Measurements from ENCODE around the gene UNCX.
"Not testable (repeated sequence)": the region's sequence is repeated elsewhere in the genome, so short reads cannot be mapped to it uniquely, and the experiment has no call there.

The UNCX gene

DNA sequence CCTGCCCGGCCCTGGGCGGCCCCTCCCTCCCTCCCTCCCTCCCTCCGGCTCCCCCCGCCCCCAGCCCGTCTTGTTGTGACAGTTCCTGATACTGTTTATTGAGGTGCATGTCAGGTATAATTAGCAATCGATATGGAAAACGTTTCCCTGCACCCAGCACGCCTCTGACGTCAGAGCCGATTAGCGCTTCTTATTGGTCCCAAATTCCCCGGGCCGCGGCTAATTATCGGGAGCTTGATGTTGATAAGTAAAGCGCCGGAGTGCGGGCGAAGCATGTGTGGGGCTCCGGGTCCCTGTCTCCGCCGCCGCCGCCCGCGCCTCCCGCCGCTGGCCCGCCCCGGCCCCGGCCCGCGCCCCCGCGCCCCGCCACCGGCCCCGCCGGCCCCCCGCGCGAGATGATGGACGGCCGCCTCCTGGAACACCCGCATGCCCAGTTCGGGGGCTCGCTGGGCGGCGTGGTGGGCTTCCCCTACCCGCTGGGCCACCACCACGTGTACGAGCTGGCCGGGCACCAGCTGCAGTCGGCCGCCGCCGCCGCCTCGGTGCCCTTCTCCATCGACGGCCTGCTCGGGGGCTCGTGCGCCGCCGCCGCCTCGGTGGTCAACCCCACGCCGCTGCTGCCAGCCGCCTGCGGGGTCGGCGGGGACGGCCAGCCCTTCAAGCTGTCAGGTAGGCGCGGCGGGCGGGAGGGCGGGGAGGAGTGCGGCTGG, at the start of gene UNCX:
Gene UNCX (plus strand): TSS at position 250 of the 710 bp plus-strand sequence. CDS start 146 bp downstream, at position 396.
- DNase-seq (ENCODE audit: low read depth): no peak

DNA sequence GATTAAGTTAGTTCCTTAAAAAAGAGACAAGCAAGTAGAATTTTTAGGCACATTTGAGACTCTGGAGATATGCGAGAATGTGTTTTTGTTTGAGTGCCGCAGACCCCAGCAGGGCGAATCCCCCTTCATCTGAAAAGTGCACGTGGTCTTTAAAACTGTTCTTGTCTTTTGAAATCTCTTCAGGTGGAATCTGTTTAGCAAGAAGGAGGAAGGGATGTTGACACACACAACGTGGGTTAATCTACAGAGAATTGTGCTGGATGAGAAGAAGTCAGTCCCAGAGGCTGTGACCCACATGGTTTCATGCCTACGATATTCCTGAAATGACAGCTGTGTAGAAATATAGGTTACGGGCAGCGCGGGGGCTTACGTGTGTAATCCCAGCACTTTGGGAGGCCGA, 45.5 kb upstream of the UNCX start:
- DNase-seq (ENCODE audit: low read depth): no peak

DNA sequence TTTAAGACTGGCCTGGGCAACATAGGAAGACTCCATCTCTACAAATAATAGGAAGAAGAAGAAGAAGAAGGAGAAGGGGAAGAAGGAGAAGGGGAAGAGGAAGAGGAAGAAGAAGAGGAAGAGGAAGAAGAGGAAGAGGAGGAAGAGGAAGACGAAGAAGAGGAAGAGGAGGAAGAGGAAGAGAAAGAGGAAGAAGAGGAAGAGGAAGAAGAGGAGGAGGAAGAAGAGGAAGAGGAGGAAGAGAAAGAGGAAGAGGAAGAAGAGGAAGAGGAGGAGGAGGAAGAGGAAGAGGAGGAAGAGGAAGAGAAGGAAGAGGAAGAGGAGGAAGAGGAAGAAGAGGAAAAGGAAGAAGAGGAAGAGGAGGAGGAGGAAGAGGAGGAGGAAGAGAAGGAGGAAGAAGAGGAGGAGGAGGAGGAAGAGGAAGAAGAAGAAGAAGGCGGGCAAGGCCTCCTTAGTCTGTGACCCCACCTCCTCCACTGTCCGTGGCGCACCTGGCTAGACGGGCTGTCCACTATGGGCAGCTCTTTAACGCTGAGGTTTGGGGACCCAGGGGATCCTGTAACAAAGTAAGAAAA, 43.9 kb upstream of the UNCX start:
- DNase-seq (ENCODE audit: low read depth): no peak

DNA sequence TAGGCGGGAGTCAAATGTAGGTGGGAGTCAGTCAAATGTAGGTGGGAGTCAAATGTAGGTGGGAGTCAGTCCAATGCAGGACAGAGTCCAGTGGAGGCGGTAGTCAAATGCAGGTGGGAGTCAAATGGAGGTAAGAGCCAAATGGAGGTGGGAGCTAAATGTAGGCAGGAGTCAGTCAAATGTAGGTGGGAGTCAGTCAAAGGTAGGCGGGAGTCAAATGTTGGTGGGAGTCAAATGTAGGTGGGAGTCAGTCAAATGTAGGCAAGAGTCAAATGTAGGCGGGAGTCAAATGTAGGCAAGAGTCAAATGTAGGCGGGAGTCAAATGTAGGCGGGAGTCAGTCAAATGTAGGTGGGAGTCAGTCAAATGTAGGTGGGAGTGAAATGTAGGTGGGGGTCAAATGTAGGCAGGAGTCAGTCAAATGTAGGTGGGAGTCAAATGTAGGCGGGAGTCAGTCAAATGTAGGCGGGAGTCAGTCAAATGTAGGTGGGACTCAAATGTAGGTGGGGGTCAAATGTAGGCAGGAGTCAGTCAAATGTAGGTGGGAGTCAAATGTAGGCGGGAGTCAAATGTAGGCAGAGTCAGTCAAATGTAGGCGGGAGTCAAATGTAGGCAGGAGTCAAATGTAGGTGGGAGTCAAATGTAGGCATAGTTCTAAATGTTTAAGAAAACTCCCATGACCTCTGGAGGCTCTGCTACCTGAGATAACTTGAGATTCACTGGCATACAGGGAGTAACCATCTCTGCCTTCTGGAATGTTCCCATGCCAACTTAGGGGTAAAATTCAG, 42.5 kb upstream of the UNCX start:
- DNase-seq (ENCODE audit: low read depth): no peak

DNA sequence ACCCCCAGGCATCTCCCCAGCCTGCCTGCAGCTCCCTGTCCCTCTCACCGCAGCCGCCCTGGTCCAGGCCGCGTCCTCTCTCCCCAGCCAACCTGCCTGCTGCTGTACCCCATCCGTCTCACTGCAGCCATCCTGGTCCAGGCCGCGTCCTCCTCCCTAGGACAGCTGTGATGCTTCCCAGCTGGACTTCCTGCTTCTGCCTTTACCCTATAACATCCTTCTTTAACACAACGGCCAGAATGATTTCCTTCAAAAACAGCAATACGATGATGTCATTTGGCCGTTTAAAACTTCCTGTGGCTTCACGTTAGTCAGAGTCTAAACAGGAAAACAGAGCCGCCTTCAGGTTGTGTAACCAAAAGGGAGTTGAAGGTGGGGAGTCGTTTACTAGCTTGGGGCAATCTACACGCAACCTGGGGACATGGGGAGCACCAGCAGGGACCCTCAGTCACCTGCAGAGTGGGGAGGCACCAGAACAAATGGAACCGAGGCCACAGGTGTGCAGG, 40.4 kb upstream of the UNCX start:
- peak; percentile 81 for DNase-seq (ENCODE audit: low read depth)

DNA sequence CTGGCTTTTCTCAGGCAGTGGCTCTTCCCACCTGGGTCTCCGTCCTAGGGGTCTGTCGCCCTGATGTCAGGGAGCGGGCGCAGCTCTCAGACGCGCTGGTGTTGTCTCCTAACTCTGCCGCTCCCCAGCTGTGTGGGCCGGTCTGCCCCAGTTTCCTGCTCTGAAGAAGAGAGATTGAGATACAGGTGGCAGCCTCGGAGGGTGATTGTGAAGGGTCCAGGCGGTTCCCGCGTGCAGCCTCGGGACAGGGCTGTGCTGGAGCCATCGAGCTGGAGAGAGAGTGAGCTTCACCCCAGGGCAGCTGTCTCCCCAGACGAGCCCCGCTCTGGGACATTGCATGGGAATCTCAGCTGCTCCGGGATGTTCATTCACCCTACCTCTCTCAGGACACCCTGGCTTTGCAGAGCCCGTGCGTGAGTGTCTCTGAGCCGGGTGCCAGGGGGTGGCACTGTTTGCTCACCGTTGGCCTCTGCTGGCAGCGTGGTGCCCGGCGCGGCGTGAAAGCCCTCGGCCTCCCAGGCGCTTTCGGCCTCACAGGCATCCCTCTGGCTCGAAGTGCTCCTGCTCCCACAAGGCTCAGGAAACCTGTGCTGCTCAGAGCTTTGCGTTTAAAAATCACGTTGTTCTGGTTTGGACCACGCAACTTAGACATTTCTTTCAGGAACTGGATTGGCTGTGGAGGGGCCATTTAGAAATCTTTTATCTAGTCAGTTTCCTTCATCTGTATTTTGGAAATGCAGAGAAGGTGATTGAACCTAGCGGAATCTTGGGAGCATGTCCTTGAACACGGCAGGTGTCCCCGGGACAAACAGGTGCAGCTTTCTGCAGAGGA, 38.9 kb upstream of the UNCX start:
- DNase-seq (ENCODE audit: low read depth): peak; percentile 19

DNA sequence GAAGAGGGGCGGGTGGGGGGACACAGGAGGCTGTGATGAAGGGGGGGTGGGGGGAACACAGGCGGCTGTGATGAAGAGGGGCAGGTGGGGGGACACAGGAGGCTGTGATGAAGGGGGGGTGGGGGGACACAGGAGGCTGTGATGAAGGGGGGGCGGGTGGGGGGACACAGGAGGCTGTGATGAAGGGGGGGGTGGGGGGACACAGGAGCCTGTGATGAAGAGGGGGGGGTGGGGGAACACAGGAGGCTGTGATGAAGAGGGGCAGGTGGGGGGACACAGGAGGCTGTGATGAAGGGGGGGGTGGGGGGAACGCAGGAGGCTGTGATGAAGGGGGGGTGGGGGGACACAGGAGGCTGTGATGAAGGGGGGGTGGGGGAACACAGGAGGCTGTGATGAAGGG, 36.2 kb upstream of the UNCX start:
- DNase-seq (ENCODE audit: low read depth): not testable (repeated sequence)

DNA sequence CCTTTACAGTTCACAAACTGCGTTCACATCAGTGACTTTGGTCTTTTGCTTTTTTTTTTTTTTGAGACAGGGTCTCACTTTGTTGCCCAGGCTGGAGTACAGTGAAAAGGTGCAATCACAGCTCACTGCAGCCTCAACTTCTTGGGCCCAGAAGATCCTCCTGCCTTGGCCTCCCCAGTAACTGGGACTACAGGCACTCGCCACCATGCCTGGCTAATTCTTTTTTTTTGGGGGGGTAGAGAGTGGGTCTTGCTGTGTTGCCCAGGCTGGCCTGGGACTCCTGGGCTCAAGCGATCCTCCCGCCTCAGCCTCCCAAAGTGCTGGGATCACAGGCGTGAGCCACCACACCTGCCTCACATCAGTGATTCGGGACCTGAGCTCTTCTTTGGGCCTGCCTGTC, 35.7 kb upstream of the UNCX start:
- DNase-seq (ENCODE audit: low read depth): no peak

DNA sequence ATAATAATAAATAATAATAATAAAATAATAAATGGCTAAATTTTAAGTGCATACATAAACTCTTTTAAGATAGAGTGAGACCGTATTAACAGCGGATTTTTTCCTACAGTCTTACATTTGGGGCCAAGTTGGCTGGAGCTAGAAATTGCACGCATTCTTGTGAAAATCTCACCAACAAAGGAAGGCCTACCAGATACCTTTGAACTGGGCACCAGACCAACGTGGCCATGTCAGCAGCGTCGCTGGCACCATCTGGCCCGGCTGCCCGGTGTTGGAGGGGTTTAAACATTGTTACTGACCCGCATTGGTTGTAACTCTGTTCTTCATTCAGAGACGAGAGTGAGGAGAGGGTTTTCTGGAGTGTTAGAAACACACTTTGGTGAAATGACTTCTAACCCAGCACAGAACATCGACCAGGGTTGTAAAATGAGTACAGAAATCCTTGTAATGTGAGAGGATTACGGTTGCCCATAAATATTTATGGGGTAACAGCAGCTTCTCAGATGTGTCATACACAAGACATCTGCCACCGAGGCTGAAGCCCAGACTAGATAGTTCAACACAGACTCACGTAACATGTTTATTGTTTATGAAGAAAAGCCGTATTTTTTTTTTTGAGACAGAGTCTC, 34.6 kb upstream of the UNCX start:
- peak; percentile 79 for DNase-seq (ENCODE audit: low read depth)

DNA sequence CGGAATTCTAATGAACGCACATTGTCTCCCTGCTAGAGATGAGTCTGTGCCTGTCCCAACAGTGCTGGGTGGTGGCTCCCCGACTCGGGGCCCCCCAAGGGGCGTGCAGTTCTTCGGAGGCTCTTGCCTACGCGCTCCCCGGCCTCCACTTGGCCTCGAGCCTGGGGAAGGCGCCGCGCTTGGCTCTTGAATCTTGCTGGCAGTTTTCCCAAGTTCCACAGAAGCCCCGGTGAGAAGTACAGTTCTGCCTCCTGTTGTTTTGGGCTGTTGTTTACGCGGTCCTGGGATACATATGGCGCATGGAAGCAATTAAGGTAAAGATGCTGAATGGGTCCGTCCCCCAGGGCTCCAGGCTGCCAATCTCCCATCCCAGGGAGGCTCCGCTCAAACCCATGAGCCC, 32.6 kb upstream of the UNCX start:
- DNase-seq (ENCODE audit: low read depth): no peak

DNA sequence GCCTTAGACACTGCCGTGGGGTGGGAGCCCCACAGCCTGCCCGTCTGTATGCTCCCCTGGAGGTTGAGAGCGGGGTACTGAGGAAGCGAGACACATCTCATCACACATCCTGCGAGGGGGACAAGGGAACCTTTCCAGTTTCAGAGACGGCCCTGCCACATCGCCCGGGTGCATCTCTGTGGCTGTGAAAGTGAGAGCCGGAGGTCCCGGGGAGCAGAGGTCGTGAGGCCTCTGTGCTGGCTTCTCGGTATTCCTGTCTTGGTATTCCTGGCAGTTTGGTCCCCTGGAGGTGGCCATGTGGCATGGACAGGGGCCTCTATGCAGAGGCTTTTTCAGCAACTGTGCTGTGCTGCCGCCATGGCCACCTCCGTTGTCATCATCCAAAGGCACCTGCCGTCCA, 30.8 kb upstream of the UNCX start:
- DNase-seq (ENCODE audit: low read depth): no peak

DNA sequence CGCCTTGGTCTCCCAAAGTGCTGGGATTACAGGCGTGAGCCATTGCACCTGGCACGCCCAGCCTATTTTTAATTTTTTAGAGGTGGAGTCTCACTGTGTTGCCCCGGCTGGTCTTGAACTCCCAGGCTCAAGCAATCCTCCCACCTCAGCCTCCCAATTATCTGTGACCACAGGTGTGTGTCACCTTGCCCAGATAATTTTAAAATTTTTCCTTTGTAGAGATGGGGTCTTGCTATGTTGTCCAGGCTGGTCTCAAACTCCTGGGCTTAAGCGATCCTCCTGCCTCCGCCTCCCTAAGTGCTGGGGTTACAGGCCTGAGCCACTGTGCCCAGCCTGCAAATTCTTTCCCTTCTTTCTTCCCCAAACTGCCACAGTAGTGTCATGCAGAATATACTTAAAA, 29.8 kb upstream of the UNCX start:
- not testable (repeated sequence) for DNase-seq (ENCODE audit: low read depth)

DNA sequence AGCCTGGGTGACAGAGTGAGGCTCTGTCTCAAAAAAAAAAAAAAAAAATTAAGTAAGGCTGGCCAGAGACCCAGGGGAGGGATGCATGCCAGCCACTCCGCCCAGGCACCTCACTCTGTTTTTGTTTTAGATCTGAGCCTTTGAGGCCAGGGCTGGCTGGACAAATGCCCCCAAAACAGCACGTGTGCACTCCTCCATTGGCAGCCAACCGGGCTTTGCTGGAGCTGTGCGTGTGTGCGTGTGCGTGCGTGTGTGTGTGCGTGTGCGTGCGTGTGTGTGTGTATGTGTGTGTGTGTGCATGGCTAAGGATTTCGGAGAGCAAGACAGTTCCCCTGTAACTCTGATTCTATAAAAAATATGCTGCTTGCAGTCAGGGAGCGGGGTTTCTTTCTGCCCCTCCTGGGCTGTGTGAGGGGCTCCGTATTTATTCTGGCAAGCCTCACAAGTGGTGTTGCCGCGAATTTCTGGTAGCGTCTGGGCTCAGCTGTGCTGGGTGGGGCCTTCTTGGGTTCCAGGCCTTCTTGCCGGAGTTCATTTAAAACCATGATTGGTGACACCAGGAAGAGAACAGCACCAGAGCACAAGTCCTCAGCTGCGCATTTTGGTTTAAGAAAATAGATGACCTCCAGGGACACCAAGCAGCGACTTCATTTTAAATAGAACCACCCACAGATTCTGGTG, 28.1 kb upstream of the UNCX start:
- no peak for DNase-seq (ENCODE audit: low read depth)

DNA sequence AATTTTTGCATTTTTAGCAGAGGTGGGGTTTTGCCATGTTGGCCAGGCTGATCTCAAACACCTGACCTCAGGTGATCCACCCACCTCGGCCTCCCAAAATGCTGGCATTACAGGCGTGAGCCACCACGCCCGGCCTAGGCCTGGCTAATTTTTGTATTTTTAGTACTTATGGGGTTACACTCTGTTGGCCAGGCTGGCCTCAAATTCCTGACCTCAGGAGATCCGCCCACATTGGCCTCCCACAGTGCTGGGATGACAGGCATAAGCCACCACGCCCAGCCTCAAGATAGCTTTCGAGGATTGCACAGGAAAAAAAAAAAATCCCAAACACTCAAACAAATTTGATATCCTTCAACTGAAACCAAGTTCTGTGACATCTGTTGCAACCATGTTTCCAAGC, 26.9 kb upstream of the UNCX start:
- DNase-seq (ENCODE audit: low read depth): not testable (repeated sequence)

DNA sequence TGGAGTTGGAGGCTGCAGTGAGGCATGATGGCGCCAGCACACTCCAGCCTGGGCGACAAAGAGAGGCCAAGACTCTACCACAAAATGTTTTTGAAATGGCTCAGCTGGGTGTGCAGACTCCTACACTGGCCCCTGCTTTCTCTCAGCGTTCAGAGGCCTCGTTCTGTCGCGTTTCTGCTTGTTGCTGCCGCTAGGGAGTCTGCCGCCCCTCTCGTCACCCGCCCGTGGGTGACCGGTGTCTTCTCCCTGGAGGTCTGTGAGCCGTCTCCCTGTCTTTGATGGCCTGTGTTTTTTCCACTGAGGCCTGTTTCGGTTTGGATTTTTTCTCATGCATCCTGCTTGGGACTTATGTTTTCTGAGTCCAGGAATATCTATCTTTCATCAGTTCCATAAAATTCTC, 23.6 kb upstream of the UNCX start:
- DNase-seq (ENCODE audit: low read depth): no peak

DNA sequence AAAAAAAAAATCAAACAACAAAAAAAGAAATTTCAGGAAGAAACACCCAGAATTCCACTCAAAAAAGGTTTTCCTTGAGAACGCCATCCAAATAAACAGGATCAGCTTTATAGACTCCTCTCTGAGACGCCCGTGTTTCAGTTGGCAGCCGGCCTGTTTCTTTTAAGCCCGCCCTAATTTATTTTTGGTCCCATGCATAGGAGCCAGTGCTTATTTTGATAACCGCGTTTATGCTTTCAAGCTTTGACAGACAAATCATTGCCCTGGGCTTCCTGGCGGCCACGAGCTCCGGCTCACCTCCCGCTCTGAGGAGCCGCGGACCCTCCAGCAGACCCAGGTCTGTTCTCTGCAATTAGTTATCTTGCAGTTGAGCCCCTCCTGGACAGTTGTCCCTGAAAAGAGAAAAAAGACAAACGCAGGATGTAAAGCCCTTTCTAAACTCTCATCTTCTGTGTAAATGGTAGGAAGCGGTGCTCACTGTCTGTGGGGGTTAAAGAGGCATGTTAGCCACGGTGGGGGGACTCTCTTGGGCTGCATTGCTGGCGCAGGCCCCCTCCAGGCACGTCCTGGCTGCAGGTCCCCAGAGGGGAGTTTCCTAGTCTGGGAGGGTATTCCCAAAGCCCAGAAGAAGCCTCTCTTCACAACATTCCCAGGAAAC, 22.2 kb upstream of the UNCX start:
- DNase-seq (ENCODE audit: low read depth): no peak

DNA sequence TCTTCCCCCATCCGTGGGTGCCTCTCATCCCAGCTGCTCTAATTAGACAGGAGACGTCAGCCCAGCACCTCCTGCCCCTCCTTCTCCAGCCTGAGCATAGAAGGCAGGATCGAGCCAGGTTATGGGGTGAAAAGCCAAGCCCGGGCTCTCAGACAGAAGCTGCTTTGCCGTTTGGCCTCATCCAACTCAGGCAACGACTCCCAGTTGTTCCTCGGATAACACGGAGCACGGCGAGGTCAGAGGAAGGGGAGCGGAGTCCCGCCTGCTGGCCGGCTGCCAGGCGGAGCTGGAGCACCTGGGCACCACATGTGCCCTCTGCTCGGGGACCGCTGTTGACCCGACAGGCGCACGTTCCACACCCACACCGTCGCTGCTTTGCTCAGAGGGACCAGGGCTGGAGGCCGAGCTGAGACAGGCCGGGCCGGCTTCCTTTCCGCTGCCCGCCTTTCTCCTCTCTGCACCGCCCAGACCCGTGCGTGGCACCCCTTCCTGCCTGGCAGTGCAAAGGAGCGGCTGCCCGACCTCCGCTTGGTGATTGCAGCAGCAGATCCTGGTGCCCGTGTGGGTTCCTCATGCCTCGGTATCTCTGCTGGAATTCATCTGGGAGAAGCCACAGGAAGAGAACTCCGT, 21.6 kb upstream of the UNCX start:
- DNase-seq (ENCODE audit: low read depth): no peak

DNA sequence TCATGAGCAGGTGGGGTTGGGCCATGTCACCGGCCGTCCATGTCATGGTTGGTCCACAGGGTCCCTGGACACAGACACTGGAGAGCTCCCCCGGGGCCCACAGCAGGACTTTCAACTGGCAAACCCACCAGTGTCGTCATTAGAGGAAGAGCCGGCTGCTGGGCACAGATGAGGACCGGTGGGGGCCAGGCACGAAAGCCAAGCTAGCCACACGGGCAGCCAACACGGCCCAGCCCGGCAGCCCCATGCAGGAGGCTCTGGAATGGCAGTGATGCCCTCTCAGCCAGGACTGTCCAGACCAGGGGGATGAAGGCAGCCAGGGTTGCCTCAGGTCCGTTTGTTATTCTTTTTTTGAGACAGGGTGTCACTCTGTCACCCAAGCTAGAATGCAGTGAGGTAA, 21.1 kb upstream of the UNCX start:
- DNase-seq (ENCODE audit: low read depth): no peak

DNA sequence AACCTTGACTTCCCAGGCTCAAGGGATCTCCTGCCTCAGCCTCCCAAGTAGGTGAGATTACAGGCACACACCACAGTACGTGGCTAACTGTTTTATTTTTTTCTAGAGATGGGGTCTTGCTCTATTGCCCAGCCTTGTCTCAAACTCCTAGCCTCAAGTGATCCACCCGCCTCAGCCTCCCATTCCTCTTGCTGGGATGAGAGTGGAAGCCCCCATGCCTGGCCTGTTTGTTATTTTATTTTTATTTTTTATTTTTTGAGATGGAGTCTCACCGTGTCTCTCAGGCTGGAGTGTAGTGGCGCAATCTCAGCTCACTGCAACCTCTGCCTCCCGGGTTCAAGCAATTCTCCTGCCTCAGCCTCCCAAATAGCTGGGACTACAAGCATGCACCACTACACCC, 20.6 kb upstream of the UNCX start:
- not testable (repeated sequence) for DNase-seq (ENCODE audit: low read depth)

DNA sequence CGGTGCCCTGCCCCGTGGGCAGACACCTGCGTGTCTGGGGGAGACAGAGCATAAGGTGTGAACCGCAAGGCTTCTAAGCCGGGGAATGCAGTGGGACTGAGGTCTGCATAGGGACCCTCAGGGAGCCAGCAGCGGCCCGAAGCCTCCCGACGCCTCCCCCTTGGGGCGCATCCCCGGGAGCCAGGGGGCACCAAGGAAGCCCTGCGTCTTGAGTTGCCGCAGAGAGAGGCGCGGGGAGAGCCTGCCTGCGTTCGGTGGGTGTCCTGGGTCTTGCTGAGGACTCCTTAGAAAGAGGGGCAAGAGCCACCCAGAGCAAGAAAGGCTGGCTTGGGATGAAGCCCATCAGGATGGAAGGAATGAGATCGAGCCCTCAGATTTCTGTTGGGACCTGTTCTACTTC, 18.2 kb upstream of the UNCX start:
- no peak for DNase-seq (ENCODE audit: low read depth)

All from amniotic epithelial cell (primary cell).